Gastroesophageal sphincter (tissue), 3 donors: ENCODE measurements around the gene ALOX5AP.

ENCODE experiments used
- CTCF ChIP-seq, 4 experiments: fragments of 200-600 bp in 2 of 4; fragments of 450-650 bp in 2 of 4; sonication (generic) in 1 of 4; IDR thresholded peaks; one replicate each; pipeline ENCODE4 v1.5.1; 2017 to 2019; ENCODE audit warnings: antibody characterized with exemption in 4 of 4, mild to moderate bottlenecking in 2 of 4, moderate library complexity in 2 of 4
- POLR2A ChIP-seq, 2 donors: fragments of 450-650 bp; IDR thresholded peaks; one replicate each; pipeline ENCODE4 v1.6.1; 2017; ENCODE audit warnings: antibody characterized with exemption in 2 of 2, mild to moderate bottlenecking in 2 of 2, moderate library complexity in 1 of 2

- TF ChIP-seq CTCF (IDR thresholded peaks at IDR 0.05) (no peak), POLR2A (IDR thresholded peaks at IDR 0.05) (no peak)
These were observed 52.6 kb downstream of the ALOX5AP start for GRCh38 chr13:30787738-30788525.
